GM18499 (cell line): ENCODE measurements around the gene TEX29.

ENCODE experiments used
- ATAC-seq: cut with Tn5 transposase; IDR thresholded peaks from one replicate; pipeline ENCODE4 v1.9.1; 2021; ENCODE audit warnings: moderate number of reproducible peaks; ENCODE audit not compliant: insufficient read depth, unreplicated experiment

Gene TEX29

GRCh38 chr13:111318386-111318785, 2.1 kb upstream of the TEX29 start:
- no peak for ATAC-seq

GRCh38 chr13:111319521-111319920, 921 bp upstream of the TEX29 start:
- ATAC-seq: no peak

GRCh38 chr13:111322001-111322915, 1.8 kb downstream of the TEX29 start:
- no peak for ATAC-seq

- ATAC-seq: no peak
These were observed 2.5 kb downstream of the TEX29 start for GRCh38 chr13:111322916-111323331.

- no peak for ATAC-seq
These were observed 3.1 kb downstream of the TEX29 start for GRCh38 chr13:111323549-111323948.

- no peak for ATAC-seq
These were observed 3.7 kb downstream of the TEX29 start for GRCh38 chr13:111323950-111324651.

GRCh38 chr13:111324736-111325135, 4.3 kb downstream of the TEX29 start:
- no peak for ATAC-seq

- ATAC-seq: no peak
These were observed 4.9 kb downstream of the TEX29 start for GRCh38 chr13:111325146-111325890.

GRCh38 chr13:111325941-111326620, 5.6 kb downstream of the TEX29 start:
- no peak for ATAC-seq

- ATAC-seq: no peak
These were observed 6.2 kb downstream of the TEX29 start for GRCh38 chr13:111326621-111326965.

- no peak for ATAC-seq
These were observed 6.7 kb downstream of the TEX29 start for GRCh38 chr13:111326981-111327642.

GRCh38 chr13:111327730-111328573, 7.5 kb downstream of the TEX29 start:
- no peak for ATAC-seq

GRCh38 chr13:111328574-111329410, 8.3 kb downstream of the TEX29 start:
- ATAC-seq: no peak

- ATAC-seq: no peak
These were observed 9.2 kb downstream of the TEX29 start for GRCh38 chr13:111329641-111330040.

- ATAC-seq: no peak
These were observed 9.7 kb downstream of the TEX29 start for GRCh38 chr13:111330066-111330610.

- ATAC-seq: no peak
These were observed 14.9 kb downstream of the TEX29 start for GRCh38 chr13:111335298-111335697.

- no peak for ATAC-seq
These were observed 16.2 kb downstream of the TEX29 start for GRCh38 chr13:111336666-111337065.

GRCh38 chr13:111337206-111337605, 16.8 kb downstream of the TEX29 start:
- no peak for ATAC-seq
